ENCODE measurements around the gene SUPT3H. TPM values are rescaled to one million over a fixed set of nuclear protein-coding genes. Genes with fewer than 3 reads are reported as not detected.

Gene SUPT3H
- polyA plus RNA-seq, 1 experiment, result 8.7 TPM

GRCh38 chr6:45344900-45345299 lies 32.8 kb downstream of the SUPT3H start:
- Histone ChIP-seq H3K9me3 (ENCODE audit: control insufficient read depth, insufficient read depth, low read length) (no peaks in the 10 kb centered on the region), H3K27ac (ENCODE audit: low read depth, low read length) (no peak overlapping the region), H3K4me3 (ENCODE audit: low read depth, low read length) (no peak overlapping the region), H3K27me3 (ENCODE audit: control insufficient read depth, insufficient read depth, low read length) (no peaks in the 10 kb centered on the region)
- no peak for TF ChIP-seq CTCF (IDR thresholded peaks at IDR 0.05; ENCODE audit: low read depth, low read length)
- DNase-seq (ENCODE audit: low read depth, low spot score), result no peak
- POLR2A ChIA-PET, result no interaction called here
- CTCF ChIA-PET, result interaction anchor here (1.4 kb wide), 1 partner anchor 23 kb away, joined by 3 read pairs; no protein-coding TSS in a partner anchor

GRCh38 chr6:45328523-45328922 lies 49.2 kb downstream of the SUPT3H start:
- Histone ChIP-seq H3K27ac (ENCODE audit: low read depth, low read length) (no peak overlapping the region), H3K27me3 (ENCODE audit: control insufficient read depth, insufficient read depth, low read length) (no peaks in the 10 kb centered on the region), H3K9me3 (ENCODE audit: control insufficient read depth, insufficient read depth, low read length) (no peaks in the 10 kb centered on the region), H3K4me3 (ENCODE audit: low read depth, low read length) (peak overlapping the region; percentile 37)
- ChIA-PET CTCF (interaction anchor here (0.8 to 1.4 kb wide), 2 partner anchors 698 to 853 kb away, joined by 4 read pairs; no protein-coding TSS in a partner anchor), POLR2A (no interaction called here)
- TF ChIP-seq CTCF (IDR thresholded peaks at IDR 0.05; ENCODE audit: low read depth, low read length), result no peak
- DNase-seq (ENCODE audit: low read depth, low spot score), result no peak

GRCh38 chr6:45327956-45328522 lies 49.7 kb downstream of the SUPT3H start, which contains the start of gene RUNX2:
Gene RUNX2 (plus strand): TSS chr6:45328330. CDS start chr6:45328727, 397 bp downstream.
- Histone ChIP-seq H3K9me3 (ENCODE audit: control insufficient read depth, insufficient read depth, low read length) (no peaks in the 10 kb centered on the region), H3K27me3 (ENCODE audit: control insufficient read depth, insufficient read depth, low read length) (no peaks in the 10 kb centered on the region), H3K27ac (ENCODE audit: low read depth, low read length) (peak within 1 kb of the TSS; percentile 50), H3K4me3 (ENCODE audit: low read depth, low read length) (peak within 1 kb of the TSS; percentile 37)
- ChIA-PET POLR2A (no interaction called here), CTCF (interaction anchor here (0.8 to 1.4 kb wide), 2 partner anchors 698 to 853 kb away, joined by 4 read pairs; no protein-coding TSS in a partner anchor)
- DNase-seq (ENCODE audit: low read depth, low spot score), result peak; percentile 49
- TF ChIP-seq CTCF (IDR thresholded peaks at IDR 0.05; ENCODE audit: low read depth, low read length), result no peak

GRCh38 chr6:45326698-45327417 lies 50.9 kb downstream of the SUPT3H start:
- POLR2A ChIA-PET, result no interaction called here

More at GRCh38 chr6:45326698-45327417, 50.9 kb downstream of the SUPT3H start:
- Histone ChIP-seq H3K9me3 (ENCODE audit: control insufficient read depth, insufficient read depth, low read length) (no peaks in the 10 kb centered on the region), H3K27ac (ENCODE audit: low read depth, low read length) (no peak overlapping the region), H3K27me3 (ENCODE audit: control insufficient read depth, insufficient read depth, low read length) (no peaks in the 10 kb centered on the region), H3K4me3 (ENCODE audit: low read depth, low read length) (no peak overlapping the region)
- TF ChIP-seq CTCF (IDR thresholded peaks at IDR 0.05; ENCODE audit: low read depth, low read length), result no peak
- CTCF ChIA-PET, result no interaction called here
- DNase-seq (ENCODE audit: low read depth, low spot score), result no peak

All from AG04450 (cell line).